ENCODE data around the gene TBC1D2B. TPM values are rescaled to one million over a fixed set of nuclear protein-coding genes. Genes with fewer than 3 reads are reported as not detected.
"Not testable (repeated sequence)": the region's sequence is repeated elsewhere in the genome, so short reads cannot be mapped to it uniquely, and the experiment has no call there.

TBC1D2B gene
- total and polyA plus RNA-seq, 2 donors from 2014 or later: 8.5 to 41.6 TPM

DNA sequence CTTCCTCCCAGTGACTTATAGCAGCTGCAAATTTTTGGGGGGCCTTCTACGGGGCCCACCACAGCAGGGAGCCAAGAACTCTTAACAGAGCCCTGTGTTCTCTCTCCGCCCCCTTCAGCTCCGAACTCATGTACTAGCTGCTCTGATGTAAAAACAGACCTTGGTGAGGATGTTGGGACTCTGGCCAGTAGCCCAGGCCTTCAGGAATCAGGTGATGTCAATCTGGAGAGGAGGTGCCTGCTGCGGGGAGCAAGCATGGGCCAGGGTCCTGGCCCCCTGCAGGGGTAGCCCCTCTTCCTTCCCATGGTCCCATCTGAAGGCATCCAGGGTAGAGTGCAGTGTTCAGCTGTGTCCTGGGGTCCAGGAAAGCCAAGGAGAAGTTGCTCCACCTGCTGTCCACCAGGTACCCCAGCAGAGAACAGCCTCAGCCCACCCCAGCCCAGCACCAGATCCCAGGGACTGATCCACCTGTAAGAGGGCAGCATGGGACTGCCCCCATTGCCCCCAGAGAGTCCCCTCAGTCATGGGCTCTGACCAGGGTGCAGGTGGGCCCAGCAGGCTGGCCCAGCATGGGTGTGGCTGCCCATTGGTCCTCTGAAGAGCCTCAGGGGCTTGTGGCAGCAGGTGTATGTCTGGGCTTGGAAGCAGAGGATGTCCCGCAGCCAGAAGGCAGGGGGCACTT is 126.3 kb downstream of the TBC1D2B start:
- intact Hi-C loops (cut with DNase I); FAIRE-seq; H3K4me3 ChIP-seq (ENCODE audit: low read length in 3 of 3); H3K9me3 ChIP-seq (ENCODE audit: control insufficient read depth in 2 of 3, insufficient read depth in 1 of 3, low read length in 3 of 3); H3K27me3 ChIP-seq (ENCODE audit: control insufficient read depth, insufficient read depth, low read length); H3K4me1 ChIP-seq (ENCODE audit: control insufficient read depth in 2 of 3, insufficient read depth in 2 of 3, low read depth in 1 of 3, low read length in 3 of 3); H3K9ac ChIP-seq (ENCODE audit: low read length in 3 of 3); H3K36me3 ChIP-seq (ENCODE audit: control insufficient read depth in 2 of 3, insufficient read depth in 3 of 3, low read length in 3 of 3); H3K27ac ChIP-seq (ENCODE audit: low read depth in 2 of 2, low read length in 2 of 2): not testable (repeated sequence)
- DNase-seq: peak in 1 of 5 donors; percentile 43

DNA sequence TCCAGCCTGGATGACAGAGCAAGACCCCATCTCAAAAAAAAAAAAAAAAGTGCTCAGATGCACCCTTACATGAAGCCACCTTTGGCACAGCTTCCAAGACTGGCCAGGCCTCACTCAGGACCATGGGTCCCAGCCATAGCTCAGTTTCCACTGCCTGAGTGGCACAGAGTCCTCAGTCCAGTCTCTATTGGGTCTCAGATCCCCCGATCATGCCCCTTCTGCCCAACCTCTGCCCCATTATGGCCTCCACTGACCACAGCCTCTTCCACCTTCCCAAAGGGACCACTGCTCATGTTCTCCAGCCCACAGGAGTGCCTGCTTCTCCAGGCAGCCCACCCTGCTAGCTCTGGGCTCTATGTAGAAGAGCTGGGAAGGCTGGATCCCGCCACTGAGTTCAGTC is 127.0 kb downstream of the TBC1D2B start:
- H3K4me3 ChIP-seq (ENCODE audit: low read length in 3 of 3); H3K4me1 ChIP-seq (ENCODE audit: control insufficient read depth in 2 of 3, insufficient read depth in 2 of 3, low read depth in 1 of 3, low read length in 3 of 3); DNase-seq; H3K27me3 ChIP-seq (ENCODE audit: control insufficient read depth, insufficient read depth, low read length); intact Hi-C loops (cut with DNase I); H3K9me3 ChIP-seq (ENCODE audit: control insufficient read depth in 2 of 3, insufficient read depth in 1 of 3, low read length in 3 of 3); H3K36me3 ChIP-seq (ENCODE audit: control insufficient read depth in 2 of 3, insufficient read depth in 3 of 3, low read length in 3 of 3); H3K27ac ChIP-seq (ENCODE audit: low read depth in 2 of 2, low read length in 2 of 2); FAIRE-seq; H3K9ac ChIP-seq (ENCODE audit: low read length in 3 of 3): not testable (repeated sequence)

DNA sequence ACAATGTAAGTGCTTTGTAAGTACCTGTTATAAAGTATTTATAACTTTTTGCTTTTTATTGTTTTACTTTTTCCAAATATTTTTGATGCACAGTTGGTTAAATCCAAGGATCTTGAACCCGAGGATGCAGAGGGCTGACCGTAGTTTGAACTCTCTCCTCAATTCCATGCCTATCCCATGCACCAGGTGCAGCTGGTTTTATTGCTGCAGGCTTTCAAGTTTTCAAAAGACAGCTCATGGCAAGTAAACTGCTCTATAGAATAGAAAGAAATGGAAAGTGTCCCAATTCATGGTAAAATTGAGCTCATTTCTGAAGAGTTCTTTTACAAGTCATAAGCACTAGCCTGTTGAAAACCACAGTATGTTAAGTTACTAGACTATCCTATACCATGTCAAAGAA is 131.9 kb downstream of the TBC1D2B start:
- intact Hi-C loops (cut with DNase I): no loop called here
- no peak overlapping the region for H3K4me3 ChIP-seq (ENCODE audit: low read length in 3 of 3)
- H3K36me3 ChIP-seq (ENCODE audit: control insufficient read depth in 2 of 3, insufficient read depth in 3 of 3, low read length in 3 of 3): no peaks in the 10 kb centered on the region
- DNase-seq: no peak
- H3K27ac ChIP-seq (ENCODE audit: low read depth in 2 of 2, low read length in 2 of 2): no peak overlapping the region
- no peak for FAIRE-seq
- no peaks in the 10 kb centered on the region for H3K27me3 ChIP-seq (ENCODE audit: control insufficient read depth, insufficient read depth, low read length)
- H3K9ac ChIP-seq (ENCODE audit: low read length in 3 of 3): no peak overlapping the region
- no peaks in the 10 kb centered on the region for H3K4me1 ChIP-seq (ENCODE audit: control insufficient read depth in 2 of 3, insufficient read depth in 2 of 3, low read depth in 1 of 3, low read length in 3 of 3)
- TF ChIP-seq, protein P1, sequence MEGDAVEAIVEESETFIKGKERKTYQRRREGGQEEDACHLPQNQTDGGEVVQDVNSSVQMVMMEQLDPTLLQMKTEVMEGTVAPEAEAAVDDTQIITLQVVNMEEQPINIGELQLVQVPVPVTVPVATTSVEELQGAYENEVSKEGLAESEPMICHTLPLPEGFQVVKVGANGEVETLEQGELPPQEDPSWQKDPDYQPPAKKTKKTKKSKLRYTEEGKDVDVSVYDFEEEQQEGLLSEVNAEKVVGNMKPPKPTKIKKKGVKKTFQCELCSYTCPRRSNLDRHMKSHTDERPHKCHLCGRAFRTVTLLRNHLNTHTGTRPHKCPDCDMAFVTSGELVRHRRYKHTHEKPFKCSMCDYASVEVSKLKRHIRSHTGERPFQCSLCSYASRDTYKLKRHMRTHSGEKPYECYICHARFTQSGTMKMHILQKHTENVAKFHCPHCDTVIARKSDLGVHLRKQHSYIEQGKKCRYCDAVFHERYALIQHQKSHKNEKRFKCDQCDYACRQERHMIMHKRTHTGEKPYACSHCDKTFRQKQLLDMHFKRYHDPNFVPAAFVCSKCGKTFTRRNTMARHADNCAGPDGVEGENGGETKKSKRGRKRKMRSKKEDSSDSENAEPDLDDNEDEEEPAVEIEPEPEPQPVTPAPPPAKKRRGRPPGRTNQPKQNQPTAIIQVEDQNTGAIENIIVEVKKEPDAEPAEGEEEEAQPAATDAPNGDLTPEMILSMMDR (IDR thresholded peaks at IDR 0.05; ENCODE audit: borderline replicate concordance, extremely low read depth, insufficient read depth): no peak
- H3K9me3 ChIP-seq (ENCODE audit: control insufficient read depth in 2 of 3, insufficient read depth in 1 of 3, low read length in 3 of 3): no peaks in the 10 kb centered on the region

Other genes starting within 250 kb of the TBC1D2B start
- gene SH2D7, start 14.8 kb upstream of the TBC1D2B start, total RNA-seq: not detected
- not detected for gene SH2D7, start 14.8 kb upstream of the TBC1D2B start, polyA plus RNA-seq (ENCODE audit: insufficient read depth, low read depth, low replicate concordance)
- gene CIB2, start 53.7 kb upstream of the TBC1D2B start, total RNA-seq: 13.7 TPM
- 29.9 TPM for gene CIB2, start 53.7 kb upstream of the TBC1D2B start, polyA plus RNA-seq (ENCODE audit: insufficient read depth, low read depth, low replicate concordance)
- 97.2 TPM for gene IDH3A, start 71.7 kb upstream of the TBC1D2B start, total RNA-seq
- gene IDH3A, start 71.7 kb upstream of the TBC1D2B start, polyA plus RNA-seq (ENCODE audit: insufficient read depth, low read depth, low replicate concordance): 67.5 TPM
- 0.13 TPM for gene ACSBG1, start 156.9 kb upstream of the TBC1D2B start, total RNA-seq
- gene ACSBG1, start 156.9 kb upstream of the TBC1D2B start, polyA plus RNA-seq (ENCODE audit: insufficient read depth, low read depth, low replicate concordance): 0.86 TPM
- gene DNAJA4, start 186.9 kb upstream of the TBC1D2B start, total RNA-seq: 31.1 TPM
- gene DNAJA4, start 186.9 kb upstream of the TBC1D2B start, polyA plus RNA-seq (ENCODE audit: insufficient read depth, low read depth, low replicate concordance): 19.9 TPM
- 48.5 TPM for gene SKIC8, start 221.9 kb upstream of the TBC1D2B start, total RNA-seq
- gene SKIC8, start 221.9 kb upstream of the TBC1D2B start, polyA plus RNA-seq (ENCODE audit: insufficient read depth, low read depth, low replicate concordance): 87.4 TPM